HK-2 (cell line): ENCODE measurements around the gene CNGA3.
A peak's percentile ranks its signal among the peaks of the same experiment; 100 is the strongest.

Experiments
- DNase-seq: peaks from one replicate; pipeline ENCODE4 v3.0.0-alpha.2; 2018; ENCODE audit not compliant: unreplicated experiment

CNGA3 gene

GRCh38 chr2:98442488-98442887 lies 96.2 kb downstream of the CNGA3 start:
- no peak for DNase-seq

GRCh38 chr2:98444436-98445176 lies 98.3 kb downstream of the CNGA3 start, which contains the start of gene INPP4A:
Gene INPP4A, plus strand, starts transcription at chr2:98444858. Its CDS starts 75,191 bp downstream, at chr2:98520049.
- DNase-seq = peak; percentile 78

GRCh38 chr2:98445177-98445682 lies 99.0 kb downstream of the CNGA3 start:
- DNase-seq = no peak

- DNase-seq = no peak
These were observed 99.7 kb downstream of the CNGA3 start for GRCh38 chr2:98445683-98446581.

- DNase-seq = no peak
These were observed 100.6 kb downstream of the CNGA3 start for GRCh38 chr2:98446850-98447249.
